ENCODE data around the gene CABP5. TPM values are rescaled to one million over a fixed set of nuclear protein-coding genes. Genes with fewer than 3 reads are reported as not detected.

Gene CABP5
- polyA plus RNA-seq, 1 donor (not counting 4 experiments of a cell fraction or from before 2014, with no cell fraction given), result not detected

DNA sequence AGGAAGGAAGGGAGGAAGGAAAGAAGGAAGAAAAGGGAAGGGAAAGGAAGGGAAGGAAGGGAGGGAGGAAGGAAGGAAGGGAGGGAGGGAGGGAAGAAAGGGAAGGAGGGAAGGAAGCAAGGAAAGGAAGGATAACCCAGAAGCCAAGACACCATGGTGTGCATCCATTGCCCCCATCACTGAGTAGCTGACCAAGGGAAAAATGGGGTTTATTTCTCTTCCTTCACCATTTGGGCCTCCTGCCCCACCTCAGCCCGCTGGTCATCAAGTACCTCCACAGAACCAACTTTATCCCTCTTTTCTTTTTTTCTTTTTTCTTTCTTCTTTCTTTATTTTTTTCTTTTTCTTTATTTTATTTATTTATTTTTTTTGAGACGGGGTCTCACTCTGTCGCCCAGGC, 20.4 kb downstream of the CABP5 start:
- DNase-seq (ENCODE audit: low read depth, low spot score) (no peak), FAIRE-seq (no peak)
- no peak overlapping the region for H3K9ac ChIP-seq (ENCODE audit: control insufficient read depth, extremely low read depth, insufficient read depth, low read length)
- no peaks in the 10 kb centered on the region for H3K9me3 ChIP-seq (ENCODE audit: control insufficient read depth, low read depth, low read length)
- no peak overlapping the region for H3K4me2 ChIP-seq (ENCODE audit: control insufficient read depth, extremely low read depth, insufficient read depth, low read depth, low read length)
- H3K4me1 ChIP-seq (ENCODE audit: control insufficient read depth, extremely low read depth, insufficient read depth, low read length), result no peaks in the 10 kb centered on the region
- no peaks in the 10 kb centered on the region for H3K27me3 ChIP-seq (ENCODE audit: control insufficient read depth, extremely low read depth, insufficient read depth, low read length)
- no peak overlapping the region for H2AFZ ChIP-seq (ENCODE audit: control insufficient read depth, low read length)
- H3K36me3 ChIP-seq (ENCODE audit: control insufficient read depth in 2 of 2, extremely low read depth in 1 of 2, insufficient read depth in 2 of 2, low read length in 2 of 2), result no peaks in the 10 kb centered on the region
- dilution Hi-C loops (cut with MboI; ENCODE audit: extremely low pct_ligation_motif_present, low sequenced_read_pairs), result no loop called here
- H3K4me3 ChIP-seq (ENCODE audit: control insufficient read depth in 2 of 3, extremely low read depth in 1 of 3, insufficient read depth in 2 of 3, low read depth in 1 of 3, low read length in 3 of 3), result no peak overlapping the region
- H3K79me2 ChIP-seq (ENCODE audit: control insufficient read depth, insufficient read depth, low read length), result no peaks in the 10 kb centered on the region
- H3K9me1 ChIP-seq (ENCODE audit: control insufficient read depth, extremely low read depth, insufficient read depth, low read length), result no peaks in the 10 kb centered on the region
- H4K20me1 ChIP-seq (ENCODE audit: control insufficient read depth, extremely low read depth, insufficient read depth, low read length), result no peaks in the 10 kb centered on the region
- H3K27ac ChIP-seq (ENCODE audit: control insufficient read depth, insufficient read depth, low read length), result no peak overlapping the region
- TF ChIP-seq, protein P1, sequence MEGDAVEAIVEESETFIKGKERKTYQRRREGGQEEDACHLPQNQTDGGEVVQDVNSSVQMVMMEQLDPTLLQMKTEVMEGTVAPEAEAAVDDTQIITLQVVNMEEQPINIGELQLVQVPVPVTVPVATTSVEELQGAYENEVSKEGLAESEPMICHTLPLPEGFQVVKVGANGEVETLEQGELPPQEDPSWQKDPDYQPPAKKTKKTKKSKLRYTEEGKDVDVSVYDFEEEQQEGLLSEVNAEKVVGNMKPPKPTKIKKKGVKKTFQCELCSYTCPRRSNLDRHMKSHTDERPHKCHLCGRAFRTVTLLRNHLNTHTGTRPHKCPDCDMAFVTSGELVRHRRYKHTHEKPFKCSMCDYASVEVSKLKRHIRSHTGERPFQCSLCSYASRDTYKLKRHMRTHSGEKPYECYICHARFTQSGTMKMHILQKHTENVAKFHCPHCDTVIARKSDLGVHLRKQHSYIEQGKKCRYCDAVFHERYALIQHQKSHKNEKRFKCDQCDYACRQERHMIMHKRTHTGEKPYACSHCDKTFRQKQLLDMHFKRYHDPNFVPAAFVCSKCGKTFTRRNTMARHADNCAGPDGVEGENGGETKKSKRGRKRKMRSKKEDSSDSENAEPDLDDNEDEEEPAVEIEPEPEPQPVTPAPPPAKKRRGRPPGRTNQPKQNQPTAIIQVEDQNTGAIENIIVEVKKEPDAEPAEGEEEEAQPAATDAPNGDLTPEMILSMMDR (optimal IDR thresholded peaks at IDR 0.05 in 1 of 3, IDR thresholded peaks at IDR 0.05 in 1 of 3, conservative IDR thresholded peaks at IDR 0.05 in 1 of 3; ENCODE audit: extremely low read depth in 1 of 3, insufficient read depth in 2 of 3, low read length in 3 of 3), result no peak
- TF ChIP-seq EZH2 (IDR thresholded peaks at IDR 0.05; ENCODE audit: low read length), result no peak

DNA sequence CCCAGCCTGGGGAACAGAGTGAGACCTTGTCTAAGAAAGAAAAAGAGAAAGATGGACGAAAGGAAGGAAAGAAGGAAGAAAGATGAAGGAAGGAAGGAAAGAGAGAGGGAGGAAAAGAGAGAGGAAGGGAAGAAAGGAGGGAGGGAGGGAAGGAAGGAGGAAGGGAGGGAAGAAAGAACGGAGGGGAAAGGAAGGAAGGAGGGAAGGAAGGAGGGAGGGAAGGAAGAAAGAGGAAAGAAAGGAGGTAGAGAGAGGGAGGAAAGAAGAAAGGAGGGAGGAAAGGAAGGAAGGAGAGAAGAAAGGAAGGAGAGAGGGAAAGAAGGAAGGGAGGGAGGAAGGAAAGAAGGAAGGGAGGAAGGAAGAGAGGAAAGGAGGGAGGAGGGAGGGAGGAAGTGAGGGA, 20.9 kb downstream of the CABP5 start:
- no peaks in the 10 kb centered on the region for H4K20me1 ChIP-seq (ENCODE audit: control insufficient read depth, extremely low read depth, insufficient read depth, low read length)
- H3K36me3 ChIP-seq (ENCODE audit: control insufficient read depth in 2 of 2, extremely low read depth in 1 of 2, insufficient read depth in 2 of 2, low read length in 2 of 2), result no peaks in the 10 kb centered on the region
- dilution Hi-C loops (cut with MboI; ENCODE audit: extremely low pct_ligation_motif_present, low sequenced_read_pairs), result no loop called here
- no peak overlapping the region for H3K4me3 ChIP-seq (ENCODE audit: control insufficient read depth in 2 of 3, extremely low read depth in 1 of 3, insufficient read depth in 2 of 3, low read depth in 1 of 3, low read length in 3 of 3)
- no peaks in the 10 kb centered on the region for H3K9me1 ChIP-seq (ENCODE audit: control insufficient read depth, extremely low read depth, insufficient read depth, low read length)
- no peaks in the 10 kb centered on the region for H3K27me3 ChIP-seq (ENCODE audit: control insufficient read depth, extremely low read depth, insufficient read depth, low read length)
- H3K79me2 ChIP-seq (ENCODE audit: control insufficient read depth, insufficient read depth, low read length), result no peaks in the 10 kb centered on the region
- H3K9me3 ChIP-seq (ENCODE audit: control insufficient read depth, low read depth, low read length), result no peaks in the 10 kb centered on the region
- no peak overlapping the region for H3K27ac ChIP-seq (ENCODE audit: control insufficient read depth, insufficient read depth, low read length)
- TF ChIP-seq EZH2 (IDR thresholded peaks at IDR 0.05; ENCODE audit: low read length), result no peak
- TF ChIP-seq, protein P1 (optimal IDR thresholded peaks at IDR 0.05 in 1 of 3, IDR thresholded peaks at IDR 0.05 in 1 of 3, conservative IDR thresholded peaks at IDR 0.05 in 1 of 3; ENCODE audit: extremely low read depth in 1 of 3, insufficient read depth in 2 of 3, low read length in 3 of 3), result no peak
- no peaks in the 10 kb centered on the region for H3K4me1 ChIP-seq (ENCODE audit: control insufficient read depth, extremely low read depth, insufficient read depth, low read length)
- FAIRE-seq (no peak), DNase-seq (ENCODE audit: low read depth, low spot score) (no peak)
- no peak overlapping the region for H3K4me2 ChIP-seq (ENCODE audit: control insufficient read depth, extremely low read depth, insufficient read depth, low read depth, low read length)
- no peak overlapping the region for H2AFZ ChIP-seq (ENCODE audit: control insufficient read depth, low read length)
- no peak overlapping the region for H3K9ac ChIP-seq (ENCODE audit: control insufficient read depth, extremely low read depth, insufficient read depth, low read length)

All from keratinocyte (primary cell).